IPS-18a (cell line): ENCODE data around the gene PGK1.
A peak's percentile ranks its signal among the peaks of the same experiment; 100 is the strongest.
"Not testable (repeated sequence)": the region's sequence is repeated elsewhere in the genome, so short reads cannot be mapped to it uniquely, and the experiment has no call there.

Experiments
- H3K27ac ChIP-seq: one replicate; pipeline ENCODE4 v1.5.1; 2013; ENCODE audit warnings: low read length
- H3K27me3 ChIP-seq: one replicate; pipeline ENCODE4 v1.6.1; 2013; ENCODE audit warnings: mild to moderate bottlenecking, low read length; ENCODE audit not compliant: control insufficient read depth, insufficient read depth
- H3K36me3 ChIP-seq: one replicate; pipeline ENCODE4 v1.6.1; 2013; ENCODE audit warnings: low read depth, low read length; ENCODE audit not compliant: control insufficient read depth
- H3K4me1 ChIP-seq: one replicate; pipeline ENCODE4 v1.6.1; 2013; ENCODE audit warnings: low read depth, low read length; ENCODE audit not compliant: control insufficient read depth
- H3K4me3 ChIP-seq: one replicate; pipeline ENCODE4 v1.5.1; 2013; ENCODE audit warnings: low read length
- H3K9ac ChIP-seq: one replicate; pipeline ENCODE4 v1.6.1; 2013; ENCODE audit warnings: mild to moderate bottlenecking, low read length, moderate library complexity
- H3K9me3 ChIP-seq: one replicate; pipeline ENCODE4 v1.6.1; 2013; ENCODE audit warnings: low read depth, low read length; ENCODE audit not compliant: control insufficient read depth

Gene PGK1

GRCh38 chrX:78119521-78120227, 15.6 kb downstream of the PGK1 start:
- Histone ChIP-seq H3K9ac (no peak overlapping the region), H3K27me3 (no peaks in the 10 kb centered on the region), H3K4me1 (no peaks in the 10 kb centered on the region), H3K4me3 (no peak overlapping the region), H3K36me3 (peaks cover 84% of the 10 kb centered on the region), H3K9me3 (peaks cover 9% of the 10 kb centered on the region), H3K27ac (no peak overlapping the region)

- no peaks in the 10 kb centered on the region for H3K4me1 ChIP-seq
- H3K36me3 ChIP-seq, result peaks cover 80% of the 10 kb centered on the region
These were observed 19.1 kb downstream of the PGK1 start for GRCh38 chrX:78123190-78123589.

DNA sequence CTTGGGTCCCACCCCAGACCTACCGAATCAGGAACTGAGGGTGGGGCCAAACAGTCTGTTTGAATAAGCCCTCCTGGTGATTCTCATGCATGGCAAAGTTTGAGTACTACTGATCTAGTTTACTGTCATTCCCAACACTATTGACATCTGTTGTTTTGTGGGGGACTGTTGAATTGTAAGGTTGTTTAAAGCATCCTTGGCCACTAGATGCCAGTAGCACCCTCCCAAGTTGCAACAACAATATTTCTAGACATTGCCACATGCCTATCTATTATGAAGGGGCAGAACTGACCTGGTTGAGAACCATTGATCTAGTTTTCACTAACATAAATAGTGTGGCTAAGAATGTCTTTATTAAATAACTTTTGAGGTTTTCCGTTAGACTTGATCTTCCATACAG, 20.3 kb downstream of the PGK1 start:
- no peaks in the 10 kb centered on the region for H3K4me1 ChIP-seq
- H3K27ac ChIP-seq, result no peak overlapping the region
- peaks cover 72% of the 10 kb centered on the region for H3K36me3 ChIP-seq

More at GRCh38 chrX:78123190-78123589, 19.1 kb downstream of the PGK1 start:
- peaks cover 7% of the 10 kb centered on the region for H3K9me3 ChIP-seq
- no peaks in the 10 kb centered on the region for H3K27me3 ChIP-seq
- no peak overlapping the region for H3K9ac ChIP-seq
- no peak overlapping the region for H3K4me3 ChIP-seq
- H3K27ac ChIP-seq, result no peak overlapping the region

GRCh38 chrX:78125148-78125547, 21.1 kb downstream of the PGK1 start:
- H3K4me3 ChIP-seq, result no peak overlapping the region
- no peaks in the 10 kb centered on the region for H3K27me3 ChIP-seq
- H3K27ac ChIP-seq, result no peak overlapping the region
- H3K4me1 ChIP-seq, result no peaks in the 10 kb centered on the region
- peaks cover 74% of the 10 kb centered on the region for H3K36me3 ChIP-seq
- H3K9me3 ChIP-seq, result peaks cover 3% of the 10 kb centered on the region
- no peak overlapping the region for H3K9ac ChIP-seq

More for the DNA sequence above, 20.3 kb downstream of the PGK1 start:
- Histone ChIP-seq H3K4me3 (no peak overlapping the region), H3K27me3 (no peaks in the 10 kb centered on the region), H3K9ac (no peak overlapping the region), H3K9me3 (peaks cover 3% of the 10 kb centered on the region)

GRCh38 chrX:78125781-78126180, 21.7 kb downstream of the PGK1 start:
- not testable (repeated sequence) for H3K4me3 ChIP-seq, H3K4me1 ChIP-seq, H3K9ac ChIP-seq, H3K27me3 ChIP-seq, H3K27ac ChIP-seq, H3K9me3 ChIP-seq
- H3K36me3 ChIP-seq, result peaks cover 71% of the 10 kb centered on the region

GRCh38 chrX:78129714-78130113, 25.7 kb downstream of the PGK1 start:
- H3K36me3 ChIP-seq, result peaks cover 40% of the 10 kb centered on the region
- H3K4me1 ChIP-seq, result no peaks in the 10 kb centered on the region
- H3K27ac ChIP-seq, result no peak overlapping the region
- no peak overlapping the region for H3K4me3 ChIP-seq
- H3K9me3 ChIP-seq, result peaks cover 12% of the 10 kb centered on the region
- H3K9ac ChIP-seq, result no peak overlapping the region
- H3K27me3 ChIP-seq, result no peaks in the 10 kb centered on the region

- Histone ChIP-seq H3K9me3 (peaks cover 13% of the 10 kb centered on the region), H3K9ac (no peak overlapping the region), H3K36me3 (peaks cover 33% of the 10 kb centered on the region), H3K4me3 (no peak overlapping the region), H3K27ac (no peak overlapping the region), H3K27me3 (no peaks in the 10 kb centered on the region), H3K4me1 (no peaks in the 10 kb centered on the region)
These were observed 26.3 kb downstream of the PGK1 start for GRCh38 chrX:78130396-78130795.

DNA sequence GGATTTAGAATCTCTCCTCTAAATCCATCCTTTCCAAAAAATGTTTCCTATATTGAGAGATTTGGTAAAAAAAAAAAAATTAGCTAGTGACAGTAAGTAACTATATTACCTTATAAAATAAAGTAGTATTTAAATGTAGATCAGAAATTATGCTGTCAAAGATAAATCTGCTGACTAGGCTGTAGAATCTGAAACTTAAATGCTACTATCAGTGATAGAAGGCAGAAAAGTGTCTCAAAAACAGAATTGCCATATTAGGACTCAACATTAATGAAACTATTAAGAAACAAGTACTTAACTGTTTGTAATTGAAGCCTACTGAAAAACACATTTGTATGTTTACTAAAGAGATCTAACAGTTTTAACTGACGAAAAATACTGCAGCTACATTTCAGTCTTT, 27.1 kb downstream of the PGK1 start:
- no peak overlapping the region for H3K27ac ChIP-seq
- H3K9me3 ChIP-seq, result peaks cover 13% of the 10 kb centered on the region
- no peaks in the 10 kb centered on the region for H3K4me1 ChIP-seq
- H3K4me3 ChIP-seq, result no peak overlapping the region
- peaks cover 26% of the 10 kb centered on the region for H3K36me3 ChIP-seq
- H3K27me3 ChIP-seq, result no peaks in the 10 kb centered on the region
- H3K9ac ChIP-seq, result no peak overlapping the region

DNA sequence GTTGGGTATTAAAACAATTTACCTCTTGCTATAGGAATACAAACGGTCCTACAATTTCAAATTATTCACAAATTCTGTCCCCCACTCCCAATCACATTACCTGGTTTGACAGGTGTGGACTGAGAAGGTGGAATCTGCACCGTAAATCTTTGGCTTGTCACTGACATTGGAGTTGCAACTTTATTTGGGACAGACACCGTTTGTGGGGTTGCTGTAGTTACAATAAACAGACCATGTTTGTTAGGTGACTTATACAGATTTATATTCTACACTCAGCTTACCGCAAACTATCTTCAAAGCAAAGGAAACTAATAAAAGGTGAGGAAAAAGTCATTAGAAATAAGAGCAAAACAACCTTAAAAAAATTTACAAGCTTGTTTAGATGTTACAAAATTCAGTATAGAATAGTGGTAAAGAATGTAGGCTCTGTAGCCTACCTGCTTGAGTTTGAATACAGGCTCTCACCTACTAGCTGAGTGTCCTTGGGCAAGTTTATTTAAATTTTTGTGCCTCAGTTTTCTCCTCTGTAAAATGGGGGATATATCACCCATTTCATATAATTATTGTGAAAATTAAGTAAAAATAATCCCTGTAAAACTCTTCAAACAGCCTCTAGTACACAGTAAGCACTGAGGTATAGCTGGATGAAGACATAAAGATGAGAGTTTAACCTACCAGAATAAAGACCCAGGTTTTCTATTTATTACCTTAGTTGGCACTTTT, 29.4 kb downstream of the PGK1 start:
- Histone ChIP-seq H3K4me1 (no peaks in the 10 kb centered on the region), H3K27ac (no peak overlapping the region), H3K9ac (no peak overlapping the region), H3K4me3 (no peak overlapping the region), H3K27me3 (no peaks in the 10 kb centered on the region), H3K9me3 (peaks cover 9% of the 10 kb centered on the region), H3K36me3 (peaks cover 9% of the 10 kb centered on the region)

DNA sequence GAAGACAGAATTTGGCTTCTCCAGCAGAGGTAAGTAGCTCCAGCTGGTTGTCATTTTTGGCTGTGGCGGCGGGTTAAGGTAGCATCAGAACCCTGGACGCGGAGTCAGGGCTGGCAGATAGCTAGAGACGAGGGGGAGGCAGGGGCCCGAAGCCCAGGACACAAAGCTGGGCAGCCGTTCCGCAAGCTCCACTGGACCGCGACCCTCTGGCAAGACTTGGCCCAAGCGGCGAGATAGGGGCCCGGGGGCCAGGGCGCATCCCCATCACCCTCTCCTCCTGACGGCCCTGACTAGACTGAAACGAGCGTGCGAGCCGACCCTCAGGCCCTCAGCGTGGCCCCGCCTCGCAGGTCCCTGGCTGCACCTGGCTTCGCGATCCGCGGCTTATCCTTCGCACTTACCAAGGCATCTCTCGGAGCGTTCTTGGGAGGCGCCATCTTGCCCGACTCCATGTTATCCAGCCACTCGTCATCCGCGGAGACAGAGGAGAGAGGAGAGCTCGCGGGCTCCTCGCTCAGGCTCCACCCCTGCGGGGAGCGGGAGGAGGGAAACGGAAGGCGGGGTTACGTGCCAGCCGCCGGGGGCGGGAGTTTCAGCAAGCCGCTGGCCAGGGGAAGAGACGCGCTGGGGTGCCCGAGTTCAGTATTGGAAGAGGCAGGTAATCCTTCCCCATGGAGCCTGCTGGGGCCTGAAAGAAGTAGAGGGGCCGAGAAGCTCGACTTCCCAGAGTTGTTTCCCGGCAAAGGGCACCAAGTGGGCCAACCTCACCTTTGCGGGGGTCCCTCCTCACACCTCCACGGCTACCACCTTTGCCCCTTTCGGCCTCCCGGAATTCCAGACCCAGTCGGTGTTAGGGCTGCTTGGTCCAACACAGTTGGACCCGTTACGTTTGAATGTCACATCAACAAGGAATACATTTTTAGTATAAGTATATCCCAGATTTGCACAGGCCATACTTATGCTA, 35.4 kb downstream of the PGK1 start, which contains the start of gene TAF9B:
TSS of gene TAF9B (minus strand) at position 491 of the 964 bp plus-strand sequence. CDS start at position 452, 39 bp downstream.
- Histone ChIP-seq H3K36me3 (no peaks in the 10 kb centered on the region), H3K4me3 (peak within 1 kb of the TSS; percentile 71), H3K27me3 (no peaks in the 10 kb centered on the region), H3K4me1 (no peaks in the 10 kb centered on the region), H3K9me3 (peaks cover 9% of the 10 kb centered on the region), H3K27ac (no peak within 1 kb of the TSS), H3K9ac (peak within 1 kb of the TSS; percentile 66)

DNA sequence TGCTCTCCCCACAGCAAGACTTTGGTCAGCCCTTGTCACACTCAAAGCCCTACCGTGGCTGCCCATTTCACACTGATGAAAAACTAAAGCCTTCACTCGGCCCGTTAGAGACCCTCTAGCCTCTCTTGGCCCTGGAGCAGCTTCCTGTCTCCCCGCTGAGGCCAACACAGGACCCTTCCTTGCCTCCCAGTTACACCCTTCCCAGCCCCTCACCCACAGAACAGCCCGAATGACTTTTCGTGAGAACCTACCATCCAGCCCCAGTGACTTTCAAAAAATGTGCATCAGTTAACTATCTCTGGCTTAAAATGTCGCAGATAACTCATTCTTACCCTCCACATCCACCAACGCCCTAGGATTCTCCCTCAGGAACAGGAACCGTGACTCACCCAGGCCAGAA, 36.2 kb downstream of the PGK1 start:
- Histone ChIP-seq H3K27ac (no peak overlapping the region), H3K36me3 (no peaks in the 10 kb centered on the region), H3K4me3 (peak overlapping the region; percentile 71), H3K9me3 (peaks cover 5% of the 10 kb centered on the region), H3K9ac (no peak overlapping the region), H3K27me3 (no peaks in the 10 kb centered on the region), H3K4me1 (no peaks in the 10 kb centered on the region)
